GM06990 (cell line): ENCODE measurements around the gene TSPOAP1.
A peak's percentile ranks its signal among the peaks of the same experiment; 100 is the strongest.

Experiments
- DNase-seq: peaks from one replicate; pipeline ENCODE4 v3.0.0-alpha.2; 2011; ENCODE audit not compliant: insufficient read length; ENCODE audit errors: extremely low read depth
- H3K27me3 ChIP-seq: replicated peaks from 2 replicates; pipeline ENCODE4 v1.6.0; 2011; ENCODE audit warnings: low read length; ENCODE audit not compliant: control insufficient read depth, insufficient read depth
- H3K36me3 ChIP-seq: 2 replicates; pipeline ENCODE4 v1.5.1; 2011; ENCODE audit warnings: low read length; ENCODE audit not compliant: control insufficient read depth, insufficient read depth
- H3K4me3 ChIP-seq: replicated peaks from 2 replicates; pipeline ENCODE4 v1.5.1; 2011; ENCODE audit warnings: low read depth, mild to moderate bottlenecking, control low read depth, low read length
- CTCF ChIP-seq: IDR thresholded peaks from 2 replicates; pipeline ENCODE4 v1.5.1; 2011; ENCODE audit warnings: low read length, control low read depth, mild to moderate bottlenecking, inconsistent platforms; ENCODE audit not compliant: insufficient read depth, poor library complexity, severe bottlenecking

TSPOAP1 gene

GRCh38 chr17:58264407-58265103 lies 64.0 kb downstream of the TSPOAP1 start:
- Histone ChIP-seq H3K4me3 (no peak overlapping the region), H3K36me3 (no peaks in the 10 kb centered on the region), H3K27me3 (peaks cover 2% of the 10 kb centered on the region; the same call in 1 of the 2 replicates)
- TF ChIP-seq CTCF: no peak
- no peak for DNase-seq

- Histone ChIP-seq H3K36me3 (no peaks in the 10 kb centered on the region), H3K27me3 (peaks cover 2% of the 10 kb centered on the region; the same call in 1 of the 2 replicates), H3K4me3 (no peak overlapping the region)
- no peak for DNase-seq
- TF ChIP-seq CTCF: no peak
Observed at GRCh38 chr17:58263773-58264172, 64.8 kb downstream of the TSPOAP1 start.

GRCh38 chr17:58262149-58262548 lies 66.4 kb downstream of the TSPOAP1 start:
- no peaks in the 10 kb centered on the region for H3K36me3 ChIP-seq
- no peak for DNase-seq
- TF ChIP-seq CTCF: no peak
- H3K4me3 ChIP-seq: no peak overlapping the region
- H3K27me3 ChIP-seq: peaks cover 2% of the 10 kb centered on the region; the same call in 1 of the 2 replicates

GRCh38 chr17:58254803-58255202 lies 73.8 kb downstream of the TSPOAP1 start:
- H3K36me3 ChIP-seq: no peaks in the 10 kb centered on the region
- H3K4me3 ChIP-seq: no peak overlapping the region
- DNase-seq: no peak
- TF ChIP-seq CTCF: peak; percentile 34
- no peaks in the 10 kb centered on the region; the same call in 1 of the 2 replicates for H3K27me3 ChIP-seq

GRCh38 chr17:58253082-58253481 lies 75.5 kb downstream of the TSPOAP1 start:
- H3K36me3 ChIP-seq: no peaks in the 10 kb centered on the region
- DNase-seq: no peak
- H3K27me3 ChIP-seq: no peaks in the 10 kb centered on the region; the same call in 1 of the 2 replicates
- no peak for TF ChIP-seq CTCF
- H3K4me3 ChIP-seq: no peak overlapping the region

GRCh38 chr17:58252141-58252540 lies 76.5 kb downstream of the TSPOAP1 start:
- H3K36me3 ChIP-seq: no peaks in the 10 kb centered on the region
- H3K4me3 ChIP-seq: no peak overlapping the region
- no peak for TF ChIP-seq CTCF
- no peak for DNase-seq
- no peaks in the 10 kb centered on the region; the same call in 1 of the 2 replicates for H3K27me3 ChIP-seq
